HL-60 (cell line): Measurements from ENCODE around the gene SARM1.

Source experiments
- CTCF ChIP-seq: IDR thresholded peaks from one replicate; pipeline ENCODE4 v1.5.1; 2011; ENCODE audit warnings: low read length, control low read depth, inconsistent platforms; ENCODE audit not compliant: insufficient read depth
- POLR2AphosphoS5 ChIP-seq: IDR thresholded peaks from 2 replicates; pipeline ENCODE4 v1.6.1; 2012; ENCODE audit warnings: low read depth

- TF ChIP-seq CTCF (no peak), POLR2AphosphoS5 (no peak)
These were observed 44.4 kb upstream of the SARM1 start for GRCh38 chr17:28327031-28327607.
